C4-2B (cell line): ENCODE data around the gene AHCYL1.
A peak's percentile ranks its signal among the peaks of the same experiment; 100 is the strongest.
"Not testable (repeated sequence)": the region's sequence is repeated elsewhere in the genome, so short reads cannot be mapped to it uniquely, and the experiment has no call there.

ENCODE experiments used
- H3K27ac ChIP-seq: fragments of 450-650 bp; 2 replicates; pipeline ENCODE4 v1.5.1; 2017
- ZFX ChIP-seq: fragments of 450-650 bp; IDR thresholded peaks from 2 replicates; pipeline ENCODE4 v1.6.1; 2017
- TF ChIP-seq, protein P1 (sequence below): fragments of 450-650 bp; conservative IDR thresholded peaks from 2 replicates; pipeline ENCODE4 v1.5.1; 2017; ENCODE audit warnings: mild to moderate bottlenecking

The AHCYL1 gene

DNA sequence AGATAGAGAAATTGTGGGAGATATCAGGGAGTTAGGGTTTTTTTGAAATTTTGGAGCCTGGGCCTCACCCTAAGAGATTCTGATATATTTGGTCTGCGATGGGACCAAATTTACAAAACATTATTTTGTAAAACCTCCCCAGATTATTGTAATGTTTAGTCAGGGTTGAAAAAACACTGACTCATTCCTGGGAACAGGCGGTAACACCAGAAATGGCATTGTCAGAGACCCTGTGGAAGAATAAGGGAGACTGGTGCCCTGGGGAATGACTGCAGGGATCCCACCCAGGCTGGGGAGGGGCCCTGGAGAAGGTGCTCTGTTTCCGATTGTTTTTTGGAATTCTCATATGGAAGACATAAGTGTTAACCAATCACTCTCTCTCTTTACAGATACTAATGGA lies 36.7 kb downstream of the AHCYL1 start:
- TF ChIP-seq, protein P1, sequence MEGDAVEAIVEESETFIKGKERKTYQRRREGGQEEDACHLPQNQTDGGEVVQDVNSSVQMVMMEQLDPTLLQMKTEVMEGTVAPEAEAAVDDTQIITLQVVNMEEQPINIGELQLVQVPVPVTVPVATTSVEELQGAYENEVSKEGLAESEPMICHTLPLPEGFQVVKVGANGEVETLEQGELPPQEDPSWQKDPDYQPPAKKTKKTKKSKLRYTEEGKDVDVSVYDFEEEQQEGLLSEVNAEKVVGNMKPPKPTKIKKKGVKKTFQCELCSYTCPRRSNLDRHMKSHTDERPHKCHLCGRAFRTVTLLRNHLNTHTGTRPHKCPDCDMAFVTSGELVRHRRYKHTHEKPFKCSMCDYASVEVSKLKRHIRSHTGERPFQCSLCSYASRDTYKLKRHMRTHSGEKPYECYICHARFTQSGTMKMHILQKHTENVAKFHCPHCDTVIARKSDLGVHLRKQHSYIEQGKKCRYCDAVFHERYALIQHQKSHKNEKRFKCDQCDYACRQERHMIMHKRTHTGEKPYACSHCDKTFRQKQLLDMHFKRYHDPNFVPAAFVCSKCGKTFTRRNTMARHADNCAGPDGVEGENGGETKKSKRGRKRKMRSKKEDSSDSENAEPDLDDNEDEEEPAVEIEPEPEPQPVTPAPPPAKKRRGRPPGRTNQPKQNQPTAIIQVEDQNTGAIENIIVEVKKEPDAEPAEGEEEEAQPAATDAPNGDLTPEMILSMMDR: no peak
- no peak for TF ChIP-seq ZFX
- H3K27ac ChIP-seq: no peak overlapping the region

GRCh38 chr1:110024613-110025012 lies 40.0 kb downstream of the AHCYL1 start:
- TF ChIP-seq, protein P1: no peak
- TF ChIP-seq ZFX: no peak
- H3K27ac ChIP-seq: no peak overlapping the region

- H3K27ac ChIP-seq: not testable (repeated sequence)
Measured at GRCh38 chr1:110030687-110031086, 46.1 kb downstream of the AHCYL1 start.

GRCh38 chr1:110032327-110032726 lies 47.8 kb downstream of the AHCYL1 start:
- no peak for TF ChIP-seq ZFX
- TF ChIP-seq, protein P1: no peak
- no peak overlapping the region for H3K27ac ChIP-seq

- no peak overlapping the region for H3K27ac ChIP-seq
- no peak for TF ChIP-seq ZFX
- TF ChIP-seq, protein P1: no peak
Measured at GRCh38 chr1:110033421-110033820, 48.9 kb downstream of the AHCYL1 start.

- TF ChIP-seq, protein P1: no peak
- TF ChIP-seq ZFX: no peak
- H3K27ac ChIP-seq: peak overlapping the region; percentile 82
Measured at GRCh38 chr1:110034040-110034450, 49.5 kb downstream of the AHCYL1 start.

- H3K27ac ChIP-seq: peak within 1 kb of the TSS; percentile 82
- peak; percentile 77 for TF ChIP-seq ZFX
- TF ChIP-seq, protein P1: no peak
Measured at GRCh38 chr1:110034451-110035235, 50.1 kb downstream of the AHCYL1 start, which contains the start of gene STRIP1. Gene STRIP1 (plus strand): TSS chr1:110034624. CDS start chr1:110034638, 14 bp downstream.

- TF ChIP-seq, protein P1: no peak
- TF ChIP-seq ZFX: no peak
- peak overlapping the region; percentile 82 for H3K27ac ChIP-seq
Measured at GRCh38 chr1:110035236-110035752, 50.7 kb downstream of the AHCYL1 start.
